B cell (primary cell): ENCODE measurements around the gene RABGAP1L. TPM values are rescaled to one million over a fixed set of nuclear protein-coding genes. Genes with fewer than 3 reads are reported as not detected.

Experiments
- ATAC-seq: fragments of 200-7000 bp; cut with Tn5 transposase; one replicate; pipeline ENCODE4 v1.10.0; 2021; ENCODE audit warnings: low read depth, mild to moderate bottlenecking, moderate number of reproducible peaks, moderate library complexity
- CTCF ChIA-PET: fragments of 350-600 bp; sonication (Branson Sonifier 250); formaldehyde crosslinking; loops from one replicate; lab custom pipeline; 2021; ENCODE audit warnings: antibody characterized with exemption, inconsistent platforms; lab: Charles Lee
- POLR2A ChIA-PET: fragments of 350-600 bp; sonication (Branson Sonifier 250); formaldehyde crosslinking; loops from one replicate; lab custom pipeline; 2021; ENCODE audit warnings: antibody characterized with exemption; lab: Charles Lee
- DNase-seq: peaks from one replicate; pipeline ENCODE4 v3.0.0; 2013
- H2AFZ ChIP-seq: 2 replicates; pipeline ENCODE4 v1.6.1; 2012; ENCODE audit warnings: mild to moderate bottlenecking, low read depth, low read length; ENCODE audit not compliant: insufficient read depth, poor library complexity, severe bottlenecking
- H3K27ac ChIP-seq, 2 donors: 1 replicate in 1 of 2; 2 replicates in 1 of 2; pipeline ENCODE4 v1.5.1; 2012 to 2013; ENCODE audit warnings: low read length in 2 of 2, mild to moderate bottlenecking in 2 of 2, moderate library complexity in 1 of 2
- H3K27me3 ChIP-seq, 4 experiments: fragments of 200-600 bp in 1 of 4; sonication (generic) in 1 of 4; replicated peaks in 1 of 4; 1 replicate in 2 of 4; 2 replicates in 2 of 4; pipeline versions ENCODE4 v1.6.1 to v1.7.0; 2013 to 2016; ENCODE audit warnings: low read length in 3 of 4, mild to moderate bottlenecking in 2 of 4, mixed read lengths in 1 of 4, moderate library complexity in 1 of 4; ENCODE audit not compliant: insufficient read depth in 4 of 4, control insufficient read depth in 3 of 4; ENCODE audit errors: control extremely low read depth in 1 of 4
- H3K36me3 ChIP-seq, 2 experiments: replicated peaks in 1 of 2; 1 replicate in 1 of 2; 2 replicates in 1 of 2; pipeline versions ENCODE4 v1.6.1 to v1.7.1; 2013; ENCODE audit warnings: low read length in 1 of 2; ENCODE audit not compliant: insufficient read depth in 2 of 2, control insufficient read depth in 1 of 2; ENCODE audit errors: control extremely low read depth in 1 of 2, extremely low read depth in 1 of 2
- H3K4me1 ChIP-seq, 2 donors: fragments of 200-600 bp in 1 of 2; sonication (generic) in 1 of 2; 1 replicate in 1 of 2; 2 replicates in 1 of 2; pipeline versions ENCODE4 v1.5.1 to v1.6.1; 2013 to 2017; ENCODE audit warnings: low read length in 2 of 2; ENCODE audit not compliant: control insufficient read depth in 2 of 2, insufficient read depth in 2 of 2
- H3K4me2 ChIP-seq: replicated peaks from 2 replicates; pipeline ENCODE3; 2012; ENCODE audit warnings: mild to moderate bottlenecking, low read depth, low read length; ENCODE audit not compliant: poor library complexity, severe bottlenecking
- H3K4me3 ChIP-seq, 5 experiments: fragments of 200-600 bp in 1 of 5; sonication (generic) in 1 of 5; 1 replicate in 3 of 5; 2 replicates in 2 of 5; pipeline versions ENCODE4 v1.5.1 to v1.7.0; 2011 to 2016; ENCODE audit warnings: low read length in 4 of 5, mild to moderate bottlenecking in 4 of 5, low read depth in 2 of 5, control low read depth in 1 of 5, moderate library complexity in 1 of 5; ENCODE audit not compliant: insufficient read depth in 1 of 5; ENCODE audit errors: control extremely low read depth in 1 of 5, extremely low read depth in 1 of 5
- H3K79me2 ChIP-seq: fragments of 200-600 bp; sonication (generic); one replicate; pipeline ENCODE4 v1.6.0; 2016; ENCODE audit warnings: low read length; ENCODE audit not compliant: control insufficient read depth, insufficient read depth
- H3K9ac ChIP-seq: fragments of 200-600 bp; sonication (generic); 2 replicates; pipeline ENCODE4 v1.6.1; 2017; ENCODE audit warnings: mild to moderate bottlenecking, low read length, moderate library complexity
- H3K9me3 ChIP-seq, 3 donors: one replicate each; pipeline versions ENCODE4 v1.6.1 to v1.7.1; 2013; ENCODE audit warnings: low read length in 2 of 3; ENCODE audit not compliant: control insufficient read depth in 2 of 3, insufficient read depth in 1 of 3; ENCODE audit errors: control extremely low read depth in 1 of 3
- H4K20me1 ChIP-seq: 2 replicates; pipeline ENCODE4 v1.6.0; 2012; ENCODE audit warnings: mild to moderate bottlenecking, low read length; ENCODE audit not compliant: insufficient read depth, control insufficient read depth, poor library complexity, severe bottlenecking
- H3K27ac Mint-ChIP-seq: one replicate; pipeline ENCODE4 v1.8.0; 2021; ENCODE audit warnings: mixed read lengths
- H3K27me3 Mint-ChIP-seq: one replicate; pipeline ENCODE4 v1.8.0; 2021; ENCODE audit warnings: mixed read lengths
- H3K4me1 Mint-ChIP-seq: one replicate; pipeline ENCODE4 v1.8.0; 2021; ENCODE audit warnings: mixed read lengths
- H3K4me3 Mint-ChIP-seq: one replicate; pipeline ENCODE4 v1.8.0; 2021; ENCODE audit warnings: mixed read lengths
- H3K9me3 Mint-ChIP-seq: one replicate; pipeline ENCODE4 v1.8.0; 2022; ENCODE audit warnings: mixed read lengths; ENCODE audit not compliant: insufficient read depth
- CTCF ChIP-seq: fragments of 200-600 bp; IDR thresholded peaks from one replicate; pipeline ENCODE4 v1.8.0; 2022; ENCODE audit warnings: antibody characterized with exemption, mild to moderate bottlenecking
- EZH2 ChIP-seq: IDR thresholded peaks from 2 replicates; pipeline ENCODE4 v1.6.1; 2012; ENCODE audit warnings: borderline replicate concordance, low read depth, mild to moderate bottlenecking, moderate library complexity, low read length; ENCODE audit not compliant: insufficient read depth, poor library complexity, severe bottlenecking
- WGBS: methylation state at CpG from one replicate; pipeline ENCODE4 v1.1.5; 2013; ENCODE audit warnings: missing lambda C conversion rate; ENCODE audit not compliant: insufficient coverage; 5-methylcytosine and 5-hydroxymethylcytosine counted together
- intact Hi-C: fragments of 100-400 bp; cut with micrococcal nuclease; formaldehyde crosslinking; loops from one replicate; pipeline ENCODE4 v1.10.0; 2022
- polyA plus RNA-seq: library from polyadenylated mRNA; depleted of rRNA; stranded (reverse); fragments of >200 nt; gene quantifications from 2 replicates; pipeline ENCODE4 v1.2.3, GENCODE V29; 2012
- total RNA-seq, 2 donors: library from RNA; stranded (reverse); fragments of 120-200 nt in 1 of 2; gene quantifications; 1 replicate in 1 of 2; 2 replicates in 1 of 2; pipeline versions ENCODE4 v1.2.3 to v1.2.4, GENCODE V29; 2013 to 2022

Gene RABGAP1L
- total and polyA plus RNA-seq, 2 donors (not counting 1 experiment from before 2014, with no cell fraction given), result 34.9 to 159 TPM

GRCh38 chr1:174265282-174265681 lies 106.0 kb downstream of the RABGAP1L start:
- ATAC-seq, result no peak
- TF ChIP-seq EZH2 (no peak), CTCF (no peak)
- Histone ChIP-seq H3K4me1 (peaks cover 4 to 16% of the 10 kb centered on the region in 2 donors), H3K79me2 (peaks cover 3% of the 10 kb centered on the region), H3K36me3 (no peaks in the 10 kb centered on the region), H3K9me3 (no peaks in the 10 kb centered on the region), H3K9ac (no peak overlapping the region), H3K4me2 (no peak overlapping the region), H2AFZ (no peak overlapping the region), H4K20me1 (no peaks in the 10 kb centered on the region), H3K27ac (no peak overlapping the region), H3K4me3 (no peak overlapping the region), H3K27me3 (no peaks in the 10 kb centered on the region)
- intact Hi-C loops, result loop anchor here (10.0 kb wide), 2 partner anchors 290 to 730 kb away; partner anchors contain the start of gene CACYBP
- peaks cover 29% of the 10 kb centered on the region for H3K4me1 Mint-ChIP-seq
- ChIA-PET POLR2A (no interaction called here), CTCF (interaction anchor here (0.6 to 1.3 kb wide), 5 partner anchors 96 to 771 kb away, joined by 3 to 4 read pairs (median 3); no protein-coding TSS in a partner anchor)
- H3K4me3 Mint-ChIP-seq, result no peak overlapping the region
- H3K27ac Mint-ChIP-seq, result no peak overlapping the region
- H3K9me3 Mint-ChIP-seq, result no peaks in the 10 kb centered on the region
- DNase-seq, result no peak
- H3K27me3 Mint-ChIP-seq, result no peaks in the 10 kb centered on the region

GRCh38 chr1:174266476-174266875 lies 107.2 kb downstream of the RABGAP1L start:
- Mint-ChIP-seq H3K4me1 (peaks cover 34% of the 10 kb centered on the region), H3K9me3 (no peaks in the 10 kb centered on the region), H3K27ac (no peak overlapping the region), H3K27me3 (no peaks in the 10 kb centered on the region), H3K4me3 (no peak overlapping the region)
- no peaks in the 10 kb centered on the region for H4K20me1 ChIP-seq
- no peak overlapping the region for H3K4me3 ChIP-seq
- no peak for ATAC-seq
- ChIA-PET CTCF (no interaction called here), POLR2A (no interaction called here)
- H2AFZ ChIP-seq, result no peak overlapping the region
- no peaks in the 10 kb centered on the region for H3K9me3 ChIP-seq
- H3K27me3 ChIP-seq, result no peaks in the 10 kb centered on the region
- H3K27ac ChIP-seq, result no peak overlapping the region
- H3K79me2 ChIP-seq, result peaks cover 3% of the 10 kb centered on the region
- no peak overlapping the region for H3K9ac ChIP-seq
- H3K36me3 ChIP-seq, result no peaks in the 10 kb centered on the region
- no CpG with 5 or more reads among the region's 2 CpGs for WGBS
- H3K4me2 ChIP-seq, result no peak overlapping the region
- no peak for DNase-seq
- no peak for TF ChIP-seq EZH2
- TF ChIP-seq CTCF, result no peak
- intact Hi-C loops, result loop anchor here (10.0 kb wide), 2 partner anchors 288 to 728 kb away; partner anchors contain the start of gene CACYBP
- peaks cover 4 to 16% of the 10 kb centered on the region in 2 donors for H3K4me1 ChIP-seq
